A549 (cell line): ENCODE data around the gene SHROOM2.

ENCODE experiments used
- CTCF ChIP-seq: fragments of >200 bp; sonication (Bioruptor Twin); formaldehyde crosslinking; IDR thresholded peaks from 3 replicates; pipeline ENCODE4 v1.5.1; 2016
- ESRRA ChIP-seq: fragments of 150-350 bp; IDR thresholded peaks from 2 replicates; pipeline ENCODE4 v1.6.1; 2014; ENCODE audit warnings: mild to moderate bottlenecking, low read length, borderline replicate concordance
- KDM1A ChIP-seq: fragments of 200-600 bp; sonication (generic); IDR thresholded peaks from 2 replicates; pipeline ENCODE4 v1.6.1; 2016; ENCODE audit warnings: low read depth, mild to moderate bottlenecking
- PBX3 ChIP-seq: IDR thresholded peaks from 2 replicates; pipeline ENCODE4 v1.6.1; 2012
- POLR2A ChIP-seq: IDR thresholded peaks from 2 replicates; pipeline ENCODE4 v1.6.1; 2012; ENCODE audit warnings: mild to moderate bottlenecking, low read length
- RFX5 ChIP-seq: fragments of 450-650 bp; IDR thresholded peaks from 2 replicates; pipeline ENCODE4 v1.7.1; 2014; ENCODE audit warnings: antibody characterized with exemption, mild to moderate bottlenecking, moderate library complexity
- USF2 ChIP-seq: fragments of 450-650 bp; IDR thresholded peaks from 2 replicates; pipeline ENCODE4 v1.6.1; 2014; ENCODE audit warnings: antibody characterized with exemption

- no peak for TF ChIP-seq CTCF
- TF ChIP-seq RFX5: no peak
- TF ChIP-seq KDM1A: no peak
- TF ChIP-seq ESRRA: no peak
- TF ChIP-seq USF2: no peak
- no peak for TF ChIP-seq PBX3
- TF ChIP-seq POLR2A: no peak
Measured at GRCh38 chrX:9859711-9860555, 73.7 kb downstream of the SHROOM2 start.
